Spleen (tissue), 11 donors: ENCODE results near the gene SLIT3. TPM values are rescaled to one million over a fixed set of nuclear protein-coding genes. Genes with fewer than 3 reads are reported as not detected.

Source experiments
- DNase-seq: peaks from one replicate; pipeline ENCODE4 v3.0.0-alpha.2; 2020
- H3K27ac ChIP-seq, 8 donors: fragments of 200-600 bp; sonication (generic) in 7 of 8; 1 replicate in 4 of 8; 2 replicates in 4 of 8; pipeline versions ENCODE4 v1.5.0 to v1.8.0; 2016 to 2021; ENCODE audit warnings: inconsistent platforms in 4 of 8, mild to moderate bottlenecking in 4 of 8, moderate library complexity in 1 of 8
- H3K27me3 ChIP-seq, 7 donors: fragments of 200-600 bp; sonication (generic) in 6 of 7; replicated peaks in 1 of 7; 1 replicate in 4 of 7; 2 replicates in 3 of 7; pipeline versions ENCODE4 v1.5.0 to v1.8.0; 2016 to 2021; ENCODE audit warnings: inconsistent platforms in 3 of 7, mild to moderate bottlenecking in 1 of 7
- H3K36me3 ChIP-seq, 6 donors: fragments of 200-600 bp; sonication (generic) in 5 of 6; 1 replicate in 4 of 6; 2 replicates in 2 of 6; pipeline versions ENCODE4 v1.5.0 to v1.8.0; 2016 to 2021; ENCODE audit warnings: inconsistent platforms in 2 of 6
- H3K4me1 ChIP-seq, 6 donors: fragments of 200-600 bp; sonication (generic) in 5 of 6; 1 replicate in 3 of 6; 2 replicates in 3 of 6; pipeline versions ENCODE4 v1.5.0 to v1.8.0; 2016 to 2021; ENCODE audit warnings: inconsistent platforms in 3 of 6
- H3K4me3 ChIP-seq, 8 donors: fragments of 200-600 bp; sonication (generic) in 7 of 8; 1 replicate in 4 of 8; 2 replicates in 4 of 8; pipeline versions ENCODE4 v1.5.0 to v1.8.0; 2016 to 2021; ENCODE audit warnings: inconsistent platforms in 4 of 8, mild to moderate bottlenecking in 4 of 8, moderate library complexity in 2 of 8
- H3K9me3 ChIP-seq, 8 donors: fragments of 200-600 bp; sonication (generic) in 7 of 8; 1 replicate in 4 of 8; 2 replicates in 4 of 8; pipeline versions ENCODE4 v1.5.0 to v1.8.0; 2016 to 2021; ENCODE audit warnings: inconsistent platforms in 4 of 8
- CTCF ChIP-seq, 11 experiments: fragments of 200-600 bp in 7 of 11; fragments of 450-650 bp in 4 of 11; sonication (generic) in 4 of 11; IDR thresholded peaks in 8 of 11; conservative IDR thresholded peaks in 3 of 11; 1 replicate in 7 of 11; 2 replicates in 4 of 11; pipeline versions ENCODE4 v1.4.0 to v1.8.0; 2016 to 2021; ENCODE audit warnings: antibody characterized with exemption in 11 of 11, inconsistent platforms in 4 of 11, mild to moderate bottlenecking in 1 of 11
- POLR2A ChIP-seq, 3 donors: fragments of 450-650 bp; IDR thresholded peaks; one replicate each; pipeline ENCODE4 v1.5.1; 2017; ENCODE audit warnings: antibody characterized with exemption in 3 of 3, mild to moderate bottlenecking in 1 of 3
- POLR2AphosphoS5 ChIP-seq, 3 donors: sonication (generic); formaldehyde crosslinking; IDR thresholded peaks; one replicate each; pipeline ENCODE4 v1.5.1; 2017; ENCODE audit warnings: antibody characterized with exemption in 3 of 3
- WGBS, 5 donors: extraction: QIAGEN DNeasy Blood & Tissue Kit in 3 of 5; methylation state at CpG; one replicate each; pipeline versions ENCODE4 v1.1.5 to v1.1.7; 2013 to 2018; 5-methylcytosine and 5-hydroxymethylcytosine counted together
- intact Hi-C: fragments of 100-400 bp; cut with DNase I; formaldehyde crosslinking; loops from one replicate; pipeline ENCODE4 v1.15.0; 2023; ENCODE audit warnings: low total_unique reads
- polyA plus RNA-seq, 3 donors: library from polyadenylated mRNA; stranded (reverse); fragments of 200-250 nt; gene quantifications; one replicate each; pipeline ENCODE4 v1.2.1, GENCODE V29; 2013
- total RNA-seq, 7 donors: library from RNA; depleted of rRNA in 3 of 7; stranded (reverse); fragments of >200 nt in 3 of 7; fragmentation: NEBNext Ultra II Directional in 4 of 7; extraction: Animal tissue kit (Norgen Biotek cat#: 25700) in 4 of 7; gene quantifications; one replicate each; pipeline versions ENCODE4 v1.1.0 to v1.2.1, GENCODE V29; 2016 to 2021
- donor health status: healthy with polysubstance abuse.
- donor health status: DM: no; HTN: no; CAD: no; lungs with moderate emphysema.
- donor health status: DM: no; HTN: no; CAD: no.
- donor health status: Bipolar disorder and iron deficiency.
- donor health status: healthy.
- donor health status: DM: no; HTN: no; CAD: no.
- donor health status: DM: yes; HTN: yes; CAD: no.

Gene SLIT3
- total and polyA plus RNA-seq, 10 donors = 0.33 to 54.0 (median 13.2) TPM

- no peak for TF ChIP-seq POLR2A (IDR thresholded peaks at IDR 0.05)
- Histone ChIP-seq H3K4me1 (no peaks in the 10 kb centered on the region), H3K4me3 (no peak overlapping the region), H3K9me3 (no peaks in the 10 kb centered on the region), H3K27ac (no peak overlapping the region), H3K27me3 (no peaks in the 10 kb centered on the region), H3K36me3 (no peaks in the 10 kb centered on the region)
- DNase-seq = no peak
- intact Hi-C loops = no loop called here
- WGBS, 5 donors = 76 to 88% (median 81%) methylated on average over 3 of the region's 3 CpGs
These were observed 473.3 kb downstream of the SLIT3 start for GRCh38 chr5:168827636-168828035.

- intact Hi-C loops = no loop called here
- Histone ChIP-seq H3K27ac (no peak overlapping the region), H3K4me1 (no peaks in the 10 kb centered on the region), H3K36me3 (no peaks in the 10 kb centered on the region), H3K4me3 (no peak overlapping the region), H3K27me3 (no peaks in the 10 kb centered on the region), H3K9me3 (no peaks in the 10 kb centered on the region)
- WGBS, 5 donors = 86 to 91% (median 88%) methylated on average over 7 of the region's 7 CpGs
- DNase-seq = no peak
- TF ChIP-seq POLR2AphosphoS5 (IDR thresholded peaks at IDR 0.05) (no peak), POLR2A (IDR thresholded peaks at IDR 0.05) (no peak), CTCF (IDR thresholded peaks at IDR 0.05 in 8 of 11, conservative IDR thresholded peaks at IDR 0.05 in 3 of 11) (no peak)
These were observed 474.7 kb downstream of the SLIT3 start for GRCh38 chr5:168826246-168826725.

GRCh38 chr5:168822745-168823281 is 478.1 kb downstream of the SLIT3 start:
- Histone ChIP-seq H3K4me1 (peaks cover 0 to 14% (median 5%) of the 10 kb centered on the region in 6 donors), H3K36me3 (no peaks in the 10 kb centered on the region), H3K27me3 (no peaks in the 10 kb centered on the region), H3K27ac (no peak overlapping the region), H3K4me3 (no peak overlapping the region), H3K9me3 (no peaks in the 10 kb centered on the region)
- intact Hi-C loops = no loop called here
- WGBS, 5 donors = 90 to 96% (median 94%) methylated on average over 10 of the region's 10 CpGs
- TF ChIP-seq POLR2A (IDR thresholded peaks at IDR 0.05) (no peak), POLR2AphosphoS5 (IDR thresholded peaks at IDR 0.05) (no peak), CTCF (IDR thresholded peaks at IDR 0.05 in 8 of 11, conservative IDR thresholded peaks at IDR 0.05 in 3 of 11) (no peak)
- no peak for DNase-seq

GRCh38 chr5:168822248-168822744 is 478.6 kb downstream of the SLIT3 start:
- intact Hi-C loops = no loop called here
- 67 to 85% (median 78%) methylated on average over 4 of the region's 4 CpGs for WGBS, 5 donors
- TF ChIP-seq CTCF (IDR thresholded peaks at IDR 0.05 in 8 of 11, conservative IDR thresholded peaks at IDR 0.05 in 3 of 11) = no peak
- no peak for TF ChIP-seq POLR2A (IDR thresholded peaks at IDR 0.05)
- TF ChIP-seq POLR2AphosphoS5 (IDR thresholded peaks at IDR 0.05) = no peak
- H3K36me3 ChIP-seq = no peaks in the 10 kb centered on the region
- H3K27ac ChIP-seq = no peak overlapping the region
- H3K4me3 ChIP-seq = no peak overlapping the region
- peaks cover 0 to 16% (median 5%) of the 10 kb centered on the region in 6 donors for H3K4me1 ChIP-seq
- no peaks in the 10 kb centered on the region for H3K9me3 ChIP-seq
- peaks cover 0 to 3% (median 0%) of the 10 kb centered on the region in 7 donors for H3K27me3 ChIP-seq
- no peak for DNase-seq
